Adrenal gland (tissue), 12 donors: ENCODE results near the gene BTN1A1. TPM values are rescaled to one million over a fixed set of nuclear protein-coding genes. Genes with fewer than 3 reads are reported as not detected.

ENCODE experiments used
- DNase-seq, 7 donors: peaks; one replicate each; pipeline ENCODE4 v3.0.0-alpha.2; 2019 to 2020
- H3K27ac ChIP-seq, 5 donors: fragments of 200-600 bp; sonication (generic) in 4 of 5; 1 replicate in 3 of 5; 2 replicates in 2 of 5; pipeline versions ENCODE4 v1.5.1 to v1.8.0; 2016 to 2020; ENCODE audit warnings: mild to moderate bottlenecking in 1 of 5
- H3K27me3 ChIP-seq: fragments of 200-600 bp; 2 replicates; pipeline ENCODE4 v1.8.0; 2021
- H3K36me3 ChIP-seq, 2 donors: fragments of 200-600 bp; replicated peaks in 1 of 2; 1 replicate in 1 of 2; 2 replicates in 1 of 2; pipeline versions ENCODE4 v1.5.1 to v1.8.0; 2018 to 2022
- H3K4me1 ChIP-seq, 2 donors: fragments of 200-600 bp; replicated peaks in 1 of 2; 1 replicate in 1 of 2; 2 replicates in 1 of 2; pipeline versions ENCODE4 v1.5.1 to v1.8.0; 2018 to 2021
- H3K4me3 ChIP-seq, 4 donors: fragments of 200-600 bp; sonication (generic) in 3 of 4; one replicate each; pipeline ENCODE4 v1.5.1; 2016 to 2018
- H3K9me3 ChIP-seq, 3 donors: fragments of 200-600 bp; sonication (generic) in 1 of 3; replicated peaks in 1 of 3; 1 replicate in 2 of 3; 2 replicates in 1 of 3; pipeline versions ENCODE4 v1.5.1 to v1.8.0; 2016 to 2021
- POLR2A ChIP-seq, 2 donors: fragments of 450-650 bp; IDR thresholded peaks; one replicate each; pipeline ENCODE4 v1.6.1; 2017; ENCODE audit warnings: antibody characterized with exemption in 2 of 2, mild to moderate bottlenecking in 2 of 2, moderate library complexity in 1 of 2
- WGBS, 4 donors: extraction: QIAGEN DNeasy Blood & Tissue Kit in 2 of 4; methylation state at CpG; one replicate each; pipeline versions ENCODE4 v1.1.5 to v1.1.7; 2013 to 2017; 5-methylcytosine and 5-hydroxymethylcytosine counted together
- intact Hi-C, 2 donors: fragments of 100-400 bp; cut with DNase I; formaldehyde crosslinking; loops; one replicate each; pipeline versions ENCODE4 v1.14.1 to v1.15.0; 2022 to 2023
- polyA plus RNA-seq, 3 donors: library from polyadenylated mRNA; stranded (reverse); fragments of 200-250 nt in 2 of 3; fragments of 350-450 nt in 1 of 3; fragmentation: Illumina TruSeq in 1 of 3; extraction: RNeasy Lipid Tissue Mini Kit (QIAGEN cat#74804) in 1 of 3; gene quantifications; one replicate each; pipeline ENCODE4 v1.2.3, GENCODE V29; 2013 to 2014
- total RNA-seq, 9 donors: library from RNA; depleted of rRNA in 4 of 9; stranded (reverse); fragments of >200 nt in 4 of 9; fragments of 120-200 nt in 1 of 9; fragmentation: NEBNext Ultra II Directional in 1 of 9; extraction: Animal tissue kit (Norgen Biotek cat#: 25700) in 1 of 9; gene quantifications; one replicate each; pipeline versions ENCODE4 v1.1.0 to v1.2.4, GENCODE V29; 2013 to 2023
- TF ChIP-seq, protein P1 (sequence below), 6 experiments: fragments of 450-650 bp in 4 of 6; fragments of 200-600 bp in 2 of 6; sonication (generic) in 1 of 6; IDR thresholded peaks; 1 replicate in 5 of 6; 2 replicates in 1 of 6; pipeline versions ENCODE4 v1.5.1 to v1.8.0; 2016 to 2021; ENCODE audit warnings: antibody characterized with exemption in 6 of 6, mild to moderate bottlenecking in 2 of 6, moderate library complexity in 1 of 6
- donor health status: healthy with polysubstance abuse.
- donor health status: Bipolar disorder and iron deficiency.
- donor health status: DM: yes; HTN: yes; CAD: no.
- donor health status: DM: no; HTN: no; CAD: no.
- donor health status: DM: no; HTN: no; CAD: no.
- donor health status: DM: yes; HTN: yes; CAD: no.

The BTN1A1 gene
- total and polyA plus RNA-seq, 12 donors, result 0.28 TPM; not detected in 11

DNA sequence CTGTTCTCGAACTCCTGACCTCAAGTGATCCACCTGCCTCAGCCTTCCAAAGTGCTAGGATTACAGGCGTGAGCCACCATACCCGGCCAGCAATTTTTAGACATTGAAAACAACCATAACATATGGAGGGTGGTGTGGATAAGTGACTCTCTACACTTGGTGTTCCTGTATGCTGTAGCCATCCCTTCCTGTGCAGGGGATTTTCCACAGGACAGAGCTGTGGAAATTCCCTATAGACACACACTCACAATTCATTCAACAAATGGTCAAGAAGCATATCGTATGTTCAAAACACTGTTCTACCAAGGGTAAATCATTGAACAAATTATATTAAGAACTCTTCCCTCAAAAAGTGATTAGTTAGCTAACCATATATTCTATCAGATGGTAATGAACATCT is 36.1 kb upstream of the BTN1A1 start:
- 89 to 93% (median 91%) methylated on average over 4 of the region's 4 CpGs for WGBS, 4 donors
- Histone ChIP-seq H3K4me1 (peaks cover 18 to 35% of the 10 kb centered on the region in 2 donors), H3K9me3 (no peaks in the 10 kb centered on the region), H3K4me3 (no peak overlapping the region), H3K27ac (no peak overlapping the region), H3K36me3 (peaks cover 0 to 79% of the 10 kb centered on the region in 2 donors), H3K27me3 (no peaks in the 10 kb centered on the region)
- TF ChIP-seq POLR2A (IDR thresholded peaks at IDR 0.05), result no peak
- TF ChIP-seq, protein P1, sequence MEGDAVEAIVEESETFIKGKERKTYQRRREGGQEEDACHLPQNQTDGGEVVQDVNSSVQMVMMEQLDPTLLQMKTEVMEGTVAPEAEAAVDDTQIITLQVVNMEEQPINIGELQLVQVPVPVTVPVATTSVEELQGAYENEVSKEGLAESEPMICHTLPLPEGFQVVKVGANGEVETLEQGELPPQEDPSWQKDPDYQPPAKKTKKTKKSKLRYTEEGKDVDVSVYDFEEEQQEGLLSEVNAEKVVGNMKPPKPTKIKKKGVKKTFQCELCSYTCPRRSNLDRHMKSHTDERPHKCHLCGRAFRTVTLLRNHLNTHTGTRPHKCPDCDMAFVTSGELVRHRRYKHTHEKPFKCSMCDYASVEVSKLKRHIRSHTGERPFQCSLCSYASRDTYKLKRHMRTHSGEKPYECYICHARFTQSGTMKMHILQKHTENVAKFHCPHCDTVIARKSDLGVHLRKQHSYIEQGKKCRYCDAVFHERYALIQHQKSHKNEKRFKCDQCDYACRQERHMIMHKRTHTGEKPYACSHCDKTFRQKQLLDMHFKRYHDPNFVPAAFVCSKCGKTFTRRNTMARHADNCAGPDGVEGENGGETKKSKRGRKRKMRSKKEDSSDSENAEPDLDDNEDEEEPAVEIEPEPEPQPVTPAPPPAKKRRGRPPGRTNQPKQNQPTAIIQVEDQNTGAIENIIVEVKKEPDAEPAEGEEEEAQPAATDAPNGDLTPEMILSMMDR (IDR thresholded peaks at IDR 0.05), result no peak
- no peak for DNase-seq
- intact Hi-C loops, result no loop called here

DNA sequence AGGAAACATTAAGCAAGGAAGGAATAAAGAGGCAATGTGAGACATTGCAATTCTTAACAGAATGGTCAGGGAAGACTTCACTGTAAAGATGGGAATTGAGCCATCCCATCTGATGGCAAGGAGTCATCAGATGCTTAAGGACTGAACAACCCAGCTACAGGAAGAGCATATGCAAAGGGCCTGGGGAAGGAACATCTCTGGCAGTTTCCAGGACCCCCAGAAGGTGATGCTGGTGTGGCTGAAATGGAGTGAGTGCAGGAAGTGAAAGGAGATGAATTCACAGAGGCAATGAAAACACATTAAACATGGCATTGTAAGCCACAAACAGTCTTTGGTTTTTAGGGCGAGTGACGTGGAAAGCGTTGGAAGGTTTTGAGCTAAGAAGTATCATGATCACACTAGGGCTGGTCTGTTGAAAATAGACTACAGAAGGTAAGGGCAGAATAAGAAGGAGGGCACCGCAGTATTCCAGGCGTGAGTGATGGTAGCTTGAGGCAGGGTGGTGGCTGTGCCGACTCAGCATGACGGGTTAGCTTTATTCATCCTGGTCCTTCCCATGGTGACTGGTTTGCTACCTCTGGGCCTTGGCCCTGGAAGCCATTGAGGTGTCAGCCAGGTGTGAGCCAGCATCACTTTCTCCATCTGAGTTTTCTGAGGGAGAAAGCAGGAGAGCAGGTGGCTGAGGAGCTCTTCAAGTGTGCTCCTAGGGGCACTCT is 35.5 kb upstream of the BTN1A1 start:
- TF ChIP-seq POLR2A (IDR thresholded peaks at IDR 0.05), result no peak
- Histone ChIP-seq H3K9me3 (no peaks in the 10 kb centered on the region), H3K27ac (no peak overlapping the region), H3K4me3 (no peak overlapping the region), H3K36me3 (peaks cover 0 to 84% of the 10 kb centered on the region in 2 donors), H3K27me3 (no peaks in the 10 kb centered on the region), H3K4me1 (peaks cover 18 to 30% of the 10 kb centered on the region in 2 donors)
- no peak for DNase-seq
- intact Hi-C loops, result no loop called here
- WGBS, 4 donors, result 94 to 97% (median 95%) methylated on average over 7 of the region's 7 CpGs

DNA sequence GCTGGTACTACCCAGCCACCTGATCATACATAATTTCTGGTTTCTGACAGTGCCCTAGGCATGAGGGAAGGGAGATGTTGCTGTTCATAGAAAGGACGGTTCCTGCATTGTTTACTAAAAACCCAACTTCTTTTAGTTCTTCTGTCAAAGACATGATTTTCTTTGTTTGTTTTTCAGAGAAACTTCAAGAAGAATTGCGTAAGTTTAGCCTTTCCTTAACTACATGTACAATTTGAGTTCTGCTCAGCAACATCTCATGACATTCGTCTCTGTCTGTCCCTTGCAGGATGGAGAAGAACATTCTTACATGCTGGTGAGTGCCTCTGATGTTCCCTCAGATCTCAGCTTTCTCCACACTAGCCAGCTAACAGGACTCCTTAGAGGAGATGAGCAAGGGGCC is 34.3 kb upstream of the BTN1A1 start:
- Histone ChIP-seq H3K4me3 (no peak overlapping the region), H3K9me3 (no peaks in the 10 kb centered on the region), H3K27me3 (no peaks in the 10 kb centered on the region), H3K27ac (no peak overlapping the region), H3K4me1 (peaks cover 9 to 18% of the 10 kb centered on the region in 2 donors), H3K36me3 (peaks cover 0 to 78% of the 10 kb centered on the region in 2 donors)
- 85 to 94% (median 90%) methylated on average over 3 of the region's 3 CpGs for WGBS, 4 donors
- no peak for TF ChIP-seq POLR2A (IDR thresholded peaks at IDR 0.05)
- TF ChIP-seq, protein P1 (IDR thresholded peaks at IDR 0.05), result no peak
- intact Hi-C loops, result no loop called here
- no peak for DNase-seq

DNA sequence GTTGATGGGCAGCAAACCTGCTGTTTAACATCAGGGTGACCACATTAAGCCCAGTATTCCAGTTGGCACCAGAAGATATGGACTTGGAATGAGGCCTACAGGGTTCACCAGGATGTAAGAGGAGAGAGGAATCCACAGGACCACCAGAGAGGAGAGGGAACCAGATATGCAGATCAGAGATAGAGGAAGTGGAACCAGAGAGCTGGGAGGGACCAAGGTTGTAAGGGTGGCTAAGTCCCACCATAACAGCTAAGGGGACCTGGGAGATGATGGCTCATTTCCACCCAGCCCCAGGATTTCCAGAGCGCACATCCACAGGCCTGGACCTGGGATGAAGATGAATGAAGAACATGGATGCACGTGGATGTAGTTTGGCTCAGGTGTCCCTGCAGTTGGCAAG is 31.3 kb upstream of the BTN1A1 start:
- Histone ChIP-seq H3K27ac (no peak overlapping the region), H3K36me3 (peaks cover 0 to 59% of the 10 kb centered on the region in 2 donors), H3K27me3 (no peaks in the 10 kb centered on the region), H3K9me3 (no peaks in the 10 kb centered on the region), H3K4me3 (no peak overlapping the region), H3K4me1 (peaks cover 0 to 5% of the 10 kb centered on the region in 2 donors)
- TF ChIP-seq, protein P1 (IDR thresholded peaks at IDR 0.05), result no peak
- TF ChIP-seq POLR2A (IDR thresholded peaks at IDR 0.05), result no peak
- WGBS, 4 donors, result 83 to 100% (median 92%) methylated on average over 1 to 2 of the region's 2 CpGs
- DNase-seq, result no peak
- intact Hi-C loops, result no loop called here

DNA sequence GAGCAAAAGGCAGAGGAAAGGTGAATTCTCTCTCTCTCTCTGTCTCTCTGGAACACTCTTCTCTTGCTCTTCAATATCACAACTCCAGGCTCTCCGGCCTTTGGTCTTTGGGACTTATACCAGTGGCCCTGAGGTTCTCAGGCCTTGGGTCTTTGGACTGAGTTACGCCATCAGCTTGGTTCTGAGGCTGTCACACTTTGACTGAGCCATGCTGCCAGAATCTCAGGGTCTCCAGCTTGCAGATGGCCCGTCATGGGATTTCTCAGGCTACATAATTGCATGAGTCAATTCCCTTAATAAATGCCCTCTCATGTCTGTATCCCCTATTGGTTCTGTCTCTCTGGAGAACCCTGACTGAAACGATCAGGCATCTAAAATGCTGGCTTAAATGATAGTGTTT is 29.5 kb upstream of the BTN1A1 start:
- Histone ChIP-seq H3K36me3 (peaks cover 0 to 41% of the 10 kb centered on the region in 2 donors), H3K4me1 (peaks cover 11 to 18% of the 10 kb centered on the region in 2 donors), H3K27me3 (no peaks in the 10 kb centered on the region), H3K27ac (peak overlapping the region in 2 of 5 donors; percentile 29 to 31), H3K4me3 (no peak overlapping the region), H3K9me3 (no peaks in the 10 kb centered on the region)
- intact Hi-C loops, result no loop called here
- no peak for TF ChIP-seq POLR2A (IDR thresholded peaks at IDR 0.05)
- TF ChIP-seq, protein P1 (IDR thresholded peaks at IDR 0.05), result no peak
- peak in 6 of 7 donors; percentile 20 to 65 (median 40) for DNase-seq
- WGBS, 4 donors, result 53 to 64% (median 56%) methylated on average over 4 of the region's 4 CpGs
